HG02678 (cell line): ENCODE measurements around the gene IFT57.

Experiments used
- ATAC-seq: cut with Tn5 transposase; IDR thresholded peaks from one replicate; pipeline ENCODE4 v1.9.1; 2021; ENCODE audit warnings: mild to moderate bottlenecking, moderate library complexity; ENCODE audit not compliant: unreplicated experiment

The IFT57 gene

GRCh38 chr3:108221393-108221792, 831 bp downstream of the IFT57 start:
- no peak for ATAC-seq

- ATAC-seq: peak; percentile 20
Observed at GRCh38 chr3:108219336-108219735, 2.9 kb downstream of the IFT57 start.

- no peak for ATAC-seq
Observed at GRCh38 chr3:108218811-108219210, 3.4 kb downstream of the IFT57 start.

GRCh38 chr3:108215871-108216270, 6.4 kb downstream of the IFT57 start:
- ATAC-seq: no peak

- ATAC-seq: no peak
Observed at GRCh38 chr3:108209579-108209978, 12.6 kb downstream of the IFT57 start.

- ATAC-seq: peak; percentile 85
Observed at GRCh38 chr3:108208831-108209230, 13.4 kb downstream of the IFT57 start.

GRCh38 chr3:108202834-108203233, 19.4 kb downstream of the IFT57 start:
- ATAC-seq: no peak

GRCh38 chr3:108202080-108202479, 20.1 kb downstream of the IFT57 start:
- ATAC-seq: no peak

- no peak for ATAC-seq
Observed at GRCh38 chr3:108201258-108201657, 21.0 kb downstream of the IFT57 start.

GRCh38 chr3:108200578-108200977, 21.6 kb downstream of the IFT57 start:
- ATAC-seq: no peak

GRCh38 chr3:108200024-108200423, 22.2 kb downstream of the IFT57 start:
- no peak for ATAC-seq

- no peak for ATAC-seq
Observed at GRCh38 chr3:108191394-108191793, 30.8 kb downstream of the IFT57 start.

- no peak for ATAC-seq
Observed at GRCh38 chr3:108190346-108190745, 31.9 kb downstream of the IFT57 start.

GRCh38 chr3:108189440-108189839, 32.8 kb downstream of the IFT57 start:
- ATAC-seq: no peak

GRCh38 chr3:108185536-108185935, 36.7 kb downstream of the IFT57 start:
- ATAC-seq: no peak

GRCh38 chr3:108184824-108185223, 37.4 kb downstream of the IFT57 start:
- ATAC-seq: no peak

- no peak for ATAC-seq
Observed at GRCh38 chr3:108183971-108184370, 38.3 kb downstream of the IFT57 start.

- ATAC-seq: no peak
Observed at GRCh38 chr3:108183181-108183580, 39.0 kb downstream of the IFT57 start.

- no peak for ATAC-seq
Observed at GRCh38 chr3:108182339-108182738, 39.9 kb downstream of the IFT57 start.

GRCh38 chr3:108181172-108181571, 41.1 kb downstream of the IFT57 start:
- ATAC-seq: no peak

- ATAC-seq: no peak
Observed at GRCh38 chr3:108180194-108180593, 42.0 kb downstream of the IFT57 start.

- ATAC-seq: no peak
Observed at GRCh38 chr3:108178676-108179075, 43.5 kb downstream of the IFT57 start.

- no peak for ATAC-seq
Observed at GRCh38 chr3:108177536-108177935, 44.7 kb downstream of the IFT57 start.

GRCh38 chr3:108175352-108175751, 46.9 kb downstream of the IFT57 start:
- ATAC-seq: no peak
